IgD-negative memory B cell (primary cell): ENCODE measurements around the gene PDE3A. TPM values are rescaled to one million over a fixed set of nuclear protein-coding genes. Genes with fewer than 3 reads are reported as not detected.
"Not testable (repeated sequence)": the region's sequence is repeated elsewhere in the genome, so short reads cannot be mapped to it uniquely, and the experiment has no call there.

Source experiments
- H3K27ac Mint-ChIP-seq, 3 donors: one replicate each; pipeline ENCODE4 v1.8.0; 2020 to 2022; ENCODE audit warnings: mild to moderate bottlenecking in 3 of 3, mixed read lengths in 3 of 3, moderate library complexity in 1 of 3
- H3K27me3 Mint-ChIP-seq: one replicate; pipeline ENCODE4 v1.8.0; 2021; ENCODE audit warnings: mixed read lengths
- H3K36me3 Mint-ChIP-seq: one replicate; pipeline ENCODE4 v1.8.0; 2020; ENCODE audit warnings: mild to moderate bottlenecking, mixed read lengths
- H3K4me1 Mint-ChIP-seq, 3 donors: one replicate each; pipeline ENCODE4 v1.8.0; 2020 to 2022; ENCODE audit warnings: mixed read lengths in 3 of 3, mild to moderate bottlenecking in 1 of 3
- H3K4me3 Mint-ChIP-seq, 4 donors: one replicate each; pipeline ENCODE4 v1.8.0; 2020 to 2022; ENCODE audit warnings: mild to moderate bottlenecking in 4 of 4, mixed read lengths in 4 of 4, moderate library complexity in 3 of 4
- H3K9me3 Mint-ChIP-seq, 3 donors: one replicate each; pipeline ENCODE4 v1.8.0; 2020 to 2021; ENCODE audit warnings: mixed read lengths in 3 of 3, mild to moderate bottlenecking in 1 of 3
- polyA plus RNA-seq: library from polyadenylated mRNA; unstranded; fragments of 300-500 nt; fragmentation: Illumina TruSeq; gene quantifications from one replicate; pipeline ENCODE4 v1.2.3, GENCODE V29; 2021

The PDE3A gene
- polyA plus RNA-seq, 1 donor from 2014 or later: not detected

DNA sequence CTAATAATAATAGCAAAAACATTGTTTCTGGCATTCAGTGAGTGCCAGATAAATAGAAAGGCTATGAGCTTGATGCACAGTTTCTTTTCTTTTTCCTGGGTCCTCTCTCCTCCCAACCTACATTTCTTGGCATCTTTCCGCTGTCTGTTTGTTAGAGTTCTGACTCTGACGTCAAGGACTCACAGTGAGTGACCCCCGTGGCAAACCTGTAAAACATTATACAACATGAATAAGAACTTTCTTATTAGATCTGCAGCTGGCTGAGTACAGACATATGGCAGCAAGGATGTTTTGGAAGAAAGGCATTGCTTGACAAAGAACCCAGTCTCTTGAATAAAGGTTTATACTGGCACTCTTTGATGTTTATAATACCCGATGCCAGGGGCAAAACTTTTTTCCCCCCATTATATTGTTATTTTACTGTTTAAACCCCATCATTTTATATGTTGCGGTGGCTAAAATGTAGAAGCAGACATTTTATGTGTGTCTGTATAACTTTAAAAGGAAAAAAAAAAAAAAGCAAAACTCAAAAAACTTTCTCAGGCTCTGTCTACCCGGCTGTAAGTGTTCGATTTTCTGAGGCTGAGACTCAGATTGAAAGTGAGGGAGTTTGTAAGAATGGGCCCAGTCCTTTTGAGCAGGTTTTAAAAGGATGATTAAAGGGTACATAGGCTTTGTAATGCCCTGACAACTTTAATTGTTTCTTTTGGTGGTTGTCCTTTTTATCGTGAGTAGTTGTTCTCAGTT is 159.3 kb downstream of the PDE3A start:
- Mint-ChIP-seq H3K4me1 (no peaks in the 10 kb centered on the region), H3K27ac (no peak overlapping the region), H3K4me3 (no peak overlapping the region), H3K9me3 (peaks cover 1 to 3% (median 2%) of the 10 kb centered on the region in 3 donors), H3K27me3 (no peaks in the 10 kb centered on the region), H3K36me3 (no peaks in the 10 kb centered on the region)

DNA sequence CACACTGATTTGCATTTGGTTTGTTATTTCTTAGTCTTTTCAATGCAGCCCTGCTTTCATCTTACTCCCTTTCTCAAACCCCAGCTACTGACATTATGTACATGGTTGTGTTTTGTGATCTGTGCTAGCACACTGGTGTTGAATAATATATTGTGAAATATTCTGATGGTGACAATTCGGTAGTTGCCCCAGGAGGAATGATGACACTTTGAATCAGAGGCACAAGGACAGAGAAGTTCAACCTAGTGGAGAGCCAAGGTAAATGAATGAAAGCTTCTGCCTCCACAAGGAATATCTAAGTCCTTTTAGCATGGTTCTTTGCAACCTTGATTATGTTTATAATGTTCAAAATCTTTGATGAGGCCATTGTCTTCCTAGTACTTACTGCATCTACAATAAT is 159.9 kb downstream of the PDE3A start:
- H3K27me3 Mint-ChIP-seq: no peaks in the 10 kb centered on the region
- H3K36me3 Mint-ChIP-seq: no peaks in the 10 kb centered on the region
- peaks cover 1 to 3% (median 2%) of the 10 kb centered on the region in 3 donors for H3K9me3 Mint-ChIP-seq
- H3K4me1 Mint-ChIP-seq: no peaks in the 10 kb centered on the region
- H3K27ac Mint-ChIP-seq: no peak overlapping the region
- H3K4me3 Mint-ChIP-seq: no peak overlapping the region

DNA sequence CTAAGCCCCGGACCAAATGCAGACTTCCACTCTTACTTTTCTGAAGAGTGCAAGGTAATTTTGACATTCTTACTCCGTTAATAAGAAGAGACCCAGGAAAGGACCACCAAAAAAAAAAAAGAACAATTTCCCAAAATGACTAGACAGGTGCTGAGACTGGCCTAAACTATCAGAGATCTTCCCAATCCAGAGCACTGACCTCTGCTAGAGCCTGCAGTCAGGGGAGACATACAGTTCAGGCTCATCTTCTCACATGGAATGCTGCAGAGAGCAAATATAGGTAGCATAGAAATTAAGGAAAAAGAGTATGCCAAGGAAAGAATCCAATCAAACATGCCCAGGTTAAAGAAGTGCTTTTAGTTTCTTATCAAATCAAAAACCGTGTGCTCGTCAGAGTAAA is 177.9 kb downstream of the PDE3A start:
- no peaks in the 10 kb centered on the region for H3K27me3 Mint-ChIP-seq
- no peak overlapping the region for H3K27ac Mint-ChIP-seq
- no peaks in the 10 kb centered on the region for H3K9me3 Mint-ChIP-seq
- H3K4me3 Mint-ChIP-seq: no peak overlapping the region
- H3K36me3 Mint-ChIP-seq: no peaks in the 10 kb centered on the region
- peaks cover 0 to under 1% (median 0%) of the 10 kb centered on the region in 3 donors for H3K4me1 Mint-ChIP-seq

DNA sequence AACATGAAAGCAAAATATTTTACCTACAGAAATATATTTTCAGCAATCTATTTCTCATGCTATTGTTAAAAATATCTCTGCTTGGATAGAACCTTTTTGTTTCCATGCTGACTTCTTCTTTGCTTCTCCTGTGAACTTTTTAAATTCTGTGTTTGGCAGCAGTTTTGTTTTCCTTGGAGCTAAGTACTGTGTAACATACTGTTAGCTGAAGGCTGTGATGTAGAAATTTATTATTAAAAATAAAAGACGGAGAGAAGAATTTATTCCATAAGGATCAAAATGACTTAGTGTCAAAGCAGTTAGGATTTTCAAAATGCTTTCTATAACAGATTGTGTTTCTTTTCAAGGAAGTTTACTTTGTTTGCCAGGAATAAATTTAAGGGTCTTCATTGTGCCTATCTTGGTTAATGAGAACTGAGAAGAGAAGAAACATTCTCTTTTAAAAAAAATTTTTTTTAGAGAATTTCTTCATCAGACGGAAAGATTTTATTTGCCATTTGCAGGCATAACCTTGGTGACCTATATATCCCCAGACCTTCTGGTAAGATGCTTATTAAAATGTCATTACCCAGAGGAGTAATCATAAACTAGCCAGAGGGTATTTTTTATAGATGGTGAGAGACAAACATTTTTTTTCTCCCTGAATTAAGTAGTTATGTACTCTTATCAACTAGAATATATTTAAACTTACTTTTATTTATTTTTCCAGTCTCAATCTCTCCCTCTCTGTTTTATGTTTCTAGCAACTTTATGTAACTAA is 179.7 kb downstream of the PDE3A start:
- Mint-ChIP-seq H3K4me3 (no peak overlapping the region), H3K27ac (no peak overlapping the region), H3K27me3 (no peaks in the 10 kb centered on the region), H3K4me1 (peaks cover 0 to 3% (median 0%) of the 10 kb centered on the region in 3 donors), H3K36me3 (no peaks in the 10 kb centered on the region), H3K9me3 (peaks cover 0 to 4% (median 0%) of the 10 kb centered on the region in 3 donors)

DNA sequence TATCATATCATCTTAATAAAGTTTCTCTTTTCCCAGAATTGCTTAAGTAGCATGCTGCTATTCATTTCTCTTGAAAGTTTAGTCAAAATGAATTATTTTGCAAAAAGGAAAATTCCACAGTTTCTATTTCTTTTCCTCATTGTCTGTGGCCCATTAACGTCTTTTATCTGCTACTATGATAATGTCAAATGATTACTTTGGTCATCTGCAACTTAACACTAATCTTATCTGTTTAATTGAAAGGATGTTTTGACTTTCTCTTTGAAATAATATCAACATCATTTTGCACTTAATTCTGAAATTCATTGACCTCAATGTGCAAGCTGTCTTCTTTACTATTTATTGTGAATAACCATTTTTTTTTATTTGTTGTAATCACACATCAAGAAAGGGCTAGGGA is 180.3 kb downstream of the PDE3A start:
- H3K9me3 Mint-ChIP-seq: peaks cover 0 to 4% (median 0%) of the 10 kb centered on the region in 3 donors
- H3K4me3 Mint-ChIP-seq: no peak overlapping the region
- H3K27ac Mint-ChIP-seq: no peak overlapping the region
- H3K27me3 Mint-ChIP-seq: no peaks in the 10 kb centered on the region
- H3K36me3 Mint-ChIP-seq: no peaks in the 10 kb centered on the region
- H3K4me1 Mint-ChIP-seq: peaks cover 0 to 3% (median 0%) of the 10 kb centered on the region in 3 donors

DNA sequence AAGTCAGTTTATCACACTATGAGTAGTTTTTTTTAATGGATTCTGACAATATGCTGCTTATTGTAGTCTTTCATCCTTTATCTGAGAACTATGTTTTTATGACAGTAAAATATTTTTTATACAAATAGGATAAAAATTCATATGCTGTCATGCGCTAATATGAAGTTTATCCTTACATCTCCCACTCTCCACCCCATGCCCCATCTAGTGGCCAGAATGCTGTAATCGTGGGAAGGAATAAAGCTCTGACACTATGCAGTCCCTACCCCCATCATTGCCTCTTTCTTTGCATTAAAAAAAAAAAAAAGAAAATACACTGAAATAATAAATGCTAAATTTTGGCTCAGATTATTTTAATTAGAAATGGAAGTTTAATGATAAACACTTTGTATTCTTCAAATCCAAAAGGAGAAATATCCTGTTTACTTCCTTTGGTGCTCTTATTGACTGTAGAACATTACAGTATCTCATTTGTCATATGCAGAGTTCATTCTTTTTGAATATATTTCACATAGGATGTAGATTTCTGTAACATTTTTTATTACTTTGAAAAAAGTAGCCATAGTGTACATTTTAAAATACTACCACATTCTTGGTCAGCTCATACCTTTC is 180.9 kb downstream of the PDE3A start:
- no peak overlapping the region for H3K4me3 Mint-ChIP-seq
- H3K27ac Mint-ChIP-seq: no peak overlapping the region
- no peaks in the 10 kb centered on the region for H3K36me3 Mint-ChIP-seq
- no peaks in the 10 kb centered on the region for H3K27me3 Mint-ChIP-seq
- H3K4me1 Mint-ChIP-seq: peaks cover 0 to 3% (median 0%) of the 10 kb centered on the region in 3 donors
- peaks cover 0 to 4% (median 0%) of the 10 kb centered on the region in 3 donors for H3K9me3 Mint-ChIP-seq

DNA sequence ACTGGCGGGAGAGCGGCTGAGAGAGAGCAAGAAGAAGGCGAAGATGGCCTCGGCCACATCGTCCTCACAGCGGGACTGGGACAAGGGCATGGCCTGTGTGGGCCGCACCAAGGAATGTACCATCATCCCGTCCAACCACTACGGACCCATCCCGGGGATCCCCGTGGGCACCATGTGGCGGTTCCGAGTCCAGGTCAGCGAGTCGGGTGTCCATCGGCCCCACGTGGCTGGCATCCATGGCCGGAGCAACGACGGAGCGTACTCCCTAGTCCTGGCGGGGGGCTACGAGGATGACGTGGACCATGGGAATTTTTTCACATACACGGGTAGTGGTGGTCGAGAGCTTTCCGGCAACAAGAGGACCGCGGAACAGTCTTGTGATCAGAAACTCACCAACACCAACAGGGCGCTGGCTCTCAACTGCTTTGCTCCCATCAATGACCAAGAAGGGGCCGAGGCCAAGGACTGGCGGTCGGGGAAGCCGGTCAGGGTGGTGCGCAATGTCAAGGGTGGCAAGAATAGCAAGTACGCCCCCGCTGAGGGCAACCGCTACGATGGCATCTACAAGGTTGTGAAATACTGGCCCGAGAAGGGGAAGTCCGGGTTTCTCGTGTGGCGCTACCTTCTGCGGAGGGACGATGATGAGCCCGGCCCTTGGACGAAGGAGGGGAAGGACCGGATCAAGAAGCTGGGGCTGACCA is 183.6 kb downstream of the PDE3A start:
- not testable (repeated sequence) for H3K4me1 Mint-ChIP-seq, H3K27me3 Mint-ChIP-seq, H3K9me3 Mint-ChIP-seq, H3K27ac Mint-ChIP-seq, H3K36me3 Mint-ChIP-seq, H3K4me3 Mint-ChIP-seq

DNA sequence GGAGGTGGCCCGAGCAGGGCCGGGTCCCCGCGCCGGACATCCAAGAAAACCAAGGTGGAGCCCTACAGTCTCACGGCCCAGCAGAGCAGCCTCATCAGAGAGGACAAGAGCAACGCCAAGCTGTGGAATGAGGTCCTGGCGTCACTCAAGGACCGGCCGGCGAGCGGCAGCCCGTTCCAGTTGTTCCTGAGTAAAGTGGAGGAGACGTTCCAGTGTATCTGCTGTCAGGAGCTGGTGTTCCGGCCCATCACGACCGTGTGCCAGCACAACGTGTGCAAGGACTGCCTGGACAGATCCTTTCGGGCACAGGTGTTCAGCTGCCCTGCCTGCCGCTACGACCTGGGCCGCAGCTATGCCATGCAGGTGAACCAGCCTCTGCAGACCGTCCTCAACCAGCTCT is 184.2 kb downstream of the PDE3A start:
- H3K27ac Mint-ChIP-seq, H3K9me3 Mint-ChIP-seq: not testable (repeated sequence)

DNA sequence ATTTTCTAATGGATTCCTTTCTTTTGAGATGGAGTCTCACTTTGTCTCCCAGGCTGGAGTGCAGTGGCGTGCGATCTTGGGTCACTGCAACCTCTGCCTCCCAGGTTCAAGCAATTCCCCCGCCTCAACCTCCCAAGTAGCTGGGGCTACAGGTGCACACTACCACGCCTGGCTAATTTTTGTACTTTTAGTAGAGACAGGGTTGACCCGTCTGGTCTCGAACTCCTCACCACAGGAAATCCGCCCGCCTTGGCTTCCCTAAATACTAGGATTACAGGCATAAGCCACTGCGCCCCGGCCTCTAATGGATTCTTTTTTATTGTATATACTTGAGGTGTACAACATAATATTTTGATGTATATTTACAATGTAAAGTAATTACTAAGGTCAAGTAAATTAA is 186.7 kb downstream of the PDE3A start:
- Mint-ChIP-seq H3K9me3 (peaks cover 0 to 5% (median 4%) of the 10 kb centered on the region in 3 donors), H3K4me3 (no peak overlapping the region), H3K4me1 (peaks cover 0 to 3% (median 0%) of the 10 kb centered on the region in 3 donors), H3K27me3 (no peaks in the 10 kb centered on the region), H3K27ac (no peak overlapping the region), H3K36me3 (no peaks in the 10 kb centered on the region)

More for the DNA sequence above, 184.2 kb downstream of the PDE3A start:
- H3K4me1 Mint-ChIP-seq, H3K36me3 Mint-ChIP-seq, H3K27me3 Mint-ChIP-seq, H3K4me3 Mint-ChIP-seq: not testable (repeated sequence)

DNA sequence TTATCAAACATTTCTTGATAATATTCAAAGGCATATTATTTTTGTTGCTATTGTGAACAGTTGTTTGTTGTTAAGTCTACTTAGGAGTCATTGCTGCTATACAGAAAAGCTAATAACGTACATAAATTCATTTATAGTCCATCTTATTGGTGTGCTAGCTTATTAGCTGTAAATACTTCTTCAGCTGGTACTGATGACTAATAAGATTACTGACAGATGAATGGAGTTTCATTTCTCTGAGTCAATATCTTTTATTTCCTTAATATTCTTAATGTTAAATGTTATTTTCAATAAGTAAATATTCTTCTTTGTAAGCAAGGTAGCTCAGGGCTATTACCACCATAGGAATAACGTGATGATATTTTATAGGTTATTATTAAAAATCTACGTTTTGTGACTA is 187.4 kb downstream of the PDE3A start:
- H3K27ac Mint-ChIP-seq: no peak overlapping the region
- peaks cover 0 to 3% (median 0%) of the 10 kb centered on the region in 3 donors for H3K4me1 Mint-ChIP-seq
- peaks cover 0 to 10% (median 4%) of the 10 kb centered on the region in 3 donors for H3K9me3 Mint-ChIP-seq
- H3K4me3 Mint-ChIP-seq: no peak overlapping the region
- no peaks in the 10 kb centered on the region for H3K27me3 Mint-ChIP-seq
- no peaks in the 10 kb centered on the region for H3K36me3 Mint-ChIP-seq

DNA sequence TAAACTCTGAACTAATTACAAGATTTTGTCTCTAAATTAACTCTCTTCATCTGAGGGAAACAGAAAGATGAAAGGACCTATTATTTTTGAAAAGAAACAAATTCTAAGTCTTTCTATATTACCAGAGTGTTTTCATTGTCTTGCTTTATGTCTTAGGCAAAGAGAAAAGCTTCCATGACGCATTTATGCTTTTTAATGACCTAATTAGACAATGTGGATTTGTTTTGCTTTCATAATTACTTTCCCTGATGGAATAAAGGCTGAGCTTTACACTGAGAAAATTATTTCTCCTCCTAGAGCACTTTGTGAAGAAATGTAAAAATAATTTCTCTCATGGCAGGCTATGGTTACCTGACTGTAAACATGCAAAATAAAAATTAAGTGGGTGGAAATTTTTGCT is 188.8 kb downstream of the PDE3A start:
- H3K4me3 Mint-ChIP-seq: no peak overlapping the region
- no peak overlapping the region for H3K27ac Mint-ChIP-seq
- no peaks in the 10 kb centered on the region for H3K27me3 Mint-ChIP-seq
- peaks cover 0 to 10% (median 2%) of the 10 kb centered on the region in 3 donors for H3K9me3 Mint-ChIP-seq
- no peaks in the 10 kb centered on the region for H3K4me1 Mint-ChIP-seq
- H3K36me3 Mint-ChIP-seq: no peaks in the 10 kb centered on the region

DNA sequence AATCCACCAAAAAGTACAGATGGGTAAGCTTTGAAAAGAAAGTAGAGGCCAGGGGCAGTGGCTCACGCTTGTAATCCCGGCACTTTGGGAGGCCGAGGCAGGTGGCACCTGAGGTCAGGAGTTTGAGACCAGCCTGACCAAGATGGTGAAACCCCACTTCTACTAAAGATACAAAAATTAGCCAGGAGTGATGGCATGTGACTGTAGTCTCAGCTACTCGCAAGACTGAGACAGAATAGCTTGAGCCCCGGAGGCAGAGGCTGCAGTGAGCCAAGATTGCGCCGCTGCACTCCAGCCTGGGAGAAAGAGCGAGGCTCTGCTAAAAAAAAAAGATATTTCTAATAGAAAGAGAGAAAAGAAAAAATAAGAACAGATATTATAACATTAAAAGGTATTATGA is 192.6 kb downstream of the PDE3A start:
- Mint-ChIP-seq H3K27me3 (no peaks in the 10 kb centered on the region), H3K27ac (no peak overlapping the region), H3K36me3 (no peaks in the 10 kb centered on the region), H3K9me3 (peaks cover 0 to 10% (median 0%) of the 10 kb centered on the region in 3 donors), H3K4me1 (peaks cover 0 to 2% (median 0%) of the 10 kb centered on the region in 3 donors), H3K4me3 (no peak overlapping the region)

DNA sequence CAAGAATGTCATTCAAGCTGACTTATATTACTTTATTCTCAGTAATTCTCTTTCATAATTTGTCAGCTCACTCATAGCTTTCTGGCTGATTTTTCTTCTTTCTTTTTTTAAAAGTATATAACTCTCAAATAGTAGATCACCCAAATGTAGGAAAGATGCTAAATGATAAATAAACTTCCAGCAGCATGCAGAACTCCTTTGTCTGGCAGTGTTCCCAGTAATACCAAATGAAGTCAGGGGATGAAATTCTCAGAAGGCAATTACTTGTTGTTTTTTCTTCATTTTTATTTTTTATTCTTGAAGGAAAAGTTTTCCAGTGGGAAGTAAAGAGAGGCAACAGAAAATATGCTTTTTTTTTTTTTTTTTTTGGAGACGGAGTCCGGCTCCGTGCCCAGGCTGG is 193.5 kb downstream of the PDE3A start:
- peaks cover 0 to 2% (median 0%) of the 10 kb centered on the region in 3 donors for H3K4me1 Mint-ChIP-seq
- H3K9me3 Mint-ChIP-seq: peaks cover 0 to 10% (median 0%) of the 10 kb centered on the region in 3 donors
- no peaks in the 10 kb centered on the region for H3K36me3 Mint-ChIP-seq
- H3K27me3 Mint-ChIP-seq: no peaks in the 10 kb centered on the region
- H3K4me3 Mint-ChIP-seq: no peak overlapping the region
- H3K27ac Mint-ChIP-seq: no peak overlapping the region

DNA sequence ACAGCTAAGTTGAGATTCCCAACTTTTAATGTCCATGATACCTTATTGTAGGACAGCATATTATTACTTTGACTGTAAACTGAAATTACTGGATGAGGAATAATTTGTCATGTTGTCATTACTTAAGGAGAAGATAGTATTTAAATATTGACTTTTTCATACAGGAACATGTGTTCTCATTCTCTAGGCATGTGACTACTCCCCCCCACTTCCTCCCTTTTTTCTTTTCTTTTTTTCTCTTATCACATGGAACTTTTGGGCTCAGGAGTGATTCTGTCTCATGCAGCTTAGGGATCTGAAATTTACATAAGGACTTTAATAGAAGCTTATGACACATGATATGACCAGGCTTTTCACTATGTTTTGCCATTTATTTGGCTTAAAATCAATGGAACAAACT is 199.1 kb downstream of the PDE3A start:
- Mint-ChIP-seq H3K27ac (no peak overlapping the region), H3K4me3 (no peak overlapping the region), H3K4me1 (peaks cover 0 to 2% (median 0%) of the 10 kb centered on the region in 3 donors), H3K36me3 (no peaks in the 10 kb centered on the region), H3K27me3 (no peaks in the 10 kb centered on the region), H3K9me3 (no peaks in the 10 kb centered on the region)

DNA sequence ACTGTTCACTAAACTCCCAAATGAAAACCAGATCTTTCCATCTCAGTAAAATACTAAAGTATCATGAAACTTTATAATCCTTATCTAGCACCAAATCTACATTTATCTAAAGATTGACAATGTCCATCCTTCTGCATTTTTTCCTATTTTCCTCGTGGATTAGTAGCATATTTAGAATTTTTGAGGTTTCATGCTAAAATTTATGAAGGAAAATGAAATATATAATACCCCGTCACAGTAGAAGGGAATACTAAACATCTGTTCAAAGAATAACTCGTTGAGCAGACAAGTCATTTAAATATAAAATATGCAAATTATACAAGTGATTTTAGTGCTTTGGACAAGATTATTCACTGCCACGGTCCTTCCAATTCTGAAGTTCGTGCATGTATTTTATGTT is 204.1 kb downstream of the PDE3A start:
- no peak overlapping the region for H3K27ac Mint-ChIP-seq
- H3K4me3 Mint-ChIP-seq: no peak overlapping the region
- no peaks in the 10 kb centered on the region for H3K4me1 Mint-ChIP-seq
- H3K27me3 Mint-ChIP-seq: no peaks in the 10 kb centered on the region
- peaks cover 0 to under 1% (median 0%) of the 10 kb centered on the region in 3 donors for H3K9me3 Mint-ChIP-seq
- no peaks in the 10 kb centered on the region for H3K36me3 Mint-ChIP-seq
